ENCODE data around the gene IRAK2.
A peak's percentile ranks its signal among the peaks of the same experiment; 100 is the strongest.

Gene IRAK2

GRCh38 chr3:10289077-10289476, 124.4 kb downstream of the IRAK2 start:
- no peak overlapping the region for H3K4me3 ChIP-seq
- H3K27ac ChIP-seq, result no peak overlapping the region

- Histone ChIP-seq H3K27ac (no peak overlapping the region), H3K4me3 (no peak overlapping the region)
These were observed 125.2 kb downstream of the IRAK2 start for GRCh38 chr3:10289787-10290355.

GRCh38 chr3:10290481-10291176, 125.9 kb downstream of the IRAK2 start:
- Histone ChIP-seq H3K27ac (no peak overlapping the region), H3K4me3 (no peak overlapping the region)

GRCh38 chr3:10291641-10292040, 126.9 kb downstream of the IRAK2 start:
- Histone ChIP-seq H3K4me3 (no peak overlapping the region), H3K27ac (no peak overlapping the region)

- Histone ChIP-seq H3K4me3 (no peak within 1 kb of the TSS), H3K27ac (peak within 1 kb of the TSS in 13 of 21 experiments; percentile 8 to 60 (median 35))
These were observed 128.0 kb downstream of the IRAK2 start, which contains the start of gene GHRL for GRCh38 chr3:10292505-10293419. Gene GHRL, minus strand, starts transcription at chr3:10292947. Its CDS starts 2,767 bp downstream, at chr3:10290180.
